Peyer's patch (tissue), 4 donors: ENCODE measurements around the gene RAB11FIP5.

Experiments used
- CTCF ChIP-seq, 6 experiments: fragments of 450-650 bp in 4 of 6; fragments of 200-600 bp in 2 of 6; sonication (generic) in 1 of 6; IDR thresholded peaks; one replicate each; pipeline ENCODE4 v1.5.1; 2017 to 2019; ENCODE audit warnings: antibody characterized with exemption in 6 of 6, mild to moderate bottlenecking in 3 of 6, moderate library complexity in 1 of 6
- POLR2A ChIP-seq, 2 donors: fragments of 450-650 bp; IDR thresholded peaks; one replicate each; pipeline ENCODE4 v1.5.1; 2017; ENCODE audit warnings: antibody characterized with exemption in 2 of 2, mild to moderate bottlenecking in 2 of 2, moderate library complexity in 2 of 2

- TF ChIP-seq POLR2A (IDR thresholded peaks at IDR 0.05) (no peak), CTCF (IDR thresholded peaks at IDR 0.05) (no peak)
These were observed 21.1 kb downstream of the RAB11FIP5 start for GRCh38 chr2:73091696-73092095.
